ENCODE results near the gene NAPG.
"Not testable (repeated sequence)": the region's sequence is repeated elsewhere in the genome, so short reads cannot be mapped to it uniquely, and the experiment has no call there.

NAPG gene

GRCh38 chr18:10514082-10514481 is 11.7 kb upstream of the NAPG start:
- DNase-seq = no peak

GRCh38 chr18:10514601-10515000 is 11.2 kb upstream of the NAPG start:
- no peak for DNase-seq

GRCh38 chr18:10515456-10515855 is 10.4 kb upstream of the NAPG start:
- no peak for DNase-seq

GRCh38 chr18:10516078-10516477 is 9.7 kb upstream of the NAPG start:
- DNase-seq = no peak

GRCh38 chr18:10518595-10519255 is 7.1 kb upstream of the NAPG start:
- peak; percentile 58 for DNase-seq

GRCh38 chr18:10519366-10519765 is 6.5 kb upstream of the NAPG start:
- no peak for DNase-seq

GRCh38 chr18:10519999-10520935 is 5.6 kb upstream of the NAPG start:
- peak; percentile 46 for DNase-seq

GRCh38 chr18:10521566-10521965 is 4.3 kb upstream of the NAPG start:
- DNase-seq = no peak

- no peak for DNase-seq
These were observed 3.3 kb upstream of the NAPG start for GRCh38 chr18:10522574-10522973.

- DNase-seq = no peak
These were observed 2.3 kb upstream of the NAPG start for GRCh38 chr18:10523544-10523943.

- no peak for DNase-seq
These were observed 1.1 kb upstream of the NAPG start for GRCh38 chr18:10524507-10525370.

GRCh38 chr18:10525371-10525691 is 496 bp upstream of the NAPG start:
- DNase-seq = no peak

GRCh38 chr18:10526561-10526949 is 728 bp downstream of the NAPG start:
- DNase-seq = no peak

- DNase-seq = no peak
These were observed 2.6 kb downstream of the NAPG start for GRCh38 chr18:10528439-10528838.

GRCh38 chr18:10530002-10530401 is 4.2 kb downstream of the NAPG start:
- DNase-seq = no peak

- no peak for DNase-seq
These were observed 5.0 kb downstream of the NAPG start for GRCh38 chr18:10530852-10531251.

- DNase-seq = no peak
These were observed 7.3 kb downstream of the NAPG start for GRCh38 chr18:10533111-10533510.

- DNase-seq = no peak
These were observed 10.5 kb downstream of the NAPG start for GRCh38 chr18:10536280-10536679.

- no peak for DNase-seq
These were observed 11.9 kb downstream of the NAPG start for GRCh38 chr18:10537765-10538164.

- DNase-seq = not testable (repeated sequence)
These were observed 13.3 kb downstream of the NAPG start for GRCh38 chr18:10539124-10539523.

GRCh38 chr18:10543277-10543676 is 17.4 kb downstream of the NAPG start:
- DNase-seq = no peak

GRCh38 chr18:10544093-10544748 is 18.4 kb downstream of the NAPG start:
- DNase-seq = no peak

Data from right kidney (tissue), 1 donor.